K562 (cell line): ENCODE data around the gene CRIP1. TPM values are rescaled to one million over a fixed set of nuclear protein-coding genes. Genes with fewer than 3 reads are reported as not detected.
A peak's percentile ranks its signal among the peaks of the same experiment; 100 is the strongest.

Experiments
- ATAC-seq: fragments of 200-7000 bp; cut with Tn5 transposase; 3 replicates; pipeline ENCODE4 v1.9.1; 2020; ENCODE audit warnings: moderate library complexity
- BruUV-seq: library from RNA; stranded (reverse); fragments of 400-500 nt; replicated peaks from 2 replicates; lab custom pipeline; 2021; lab: Mats Ljungman, UMichigan
- CTCF ChIA-PET: fragments of 300-600 bp; formaldehyde crosslinking; extraction: SDS; loops from one replicate; lab custom pipeline; 2021; ENCODE audit warnings: low intra/inter-chr PET ratio; lab: Yijun Ruan, JAX
- POLR2A ChIA-PET: fragments of 300-600, 350-650 bp; sonication (Branson Sonifier 250); formaldehyde crosslinking; extraction: SDS; loops from one replicate; lab custom pipeline; 2021; ENCODE audit warnings: antibody characterized with exemption, inconsistent platforms; lab: Yijun Ruan, JAX
- DNase-seq, 4 experiments: peaks; one replicate each; pipeline versions ENCODE4 v3.0.0 to v3.0.0-alpha.2; 2011 to 2018; ENCODE audit warnings: low spot score in 3 of 4, mixed read lengths in 3 of 4; ENCODE audit errors: extremely low read depth in 1 of 4
- FAIRE-seq: peaks from 2 replicates; lab custom pipeline; 2011; peaks lifted over from hg19 to GRCh38; lab: Jason Lieb, UNC
- H2AFZ ChIP-seq: 2 replicates; pipeline ENCODE4 v1.6.0; 2011; ENCODE audit warnings: low read depth, low read length, control low read depth, inconsistent platforms
- H3K27ac ChIP-seq: fragments of 200-600 bp; 3 replicates; pipeline ENCODE4 v1.8.0; 2011; ENCODE audit warnings: low read depth, mild to moderate bottlenecking, control low read depth, inconsistent platforms, low read length, moderate library complexity, mixed read lengths; ENCODE audit errors: extremely low read depth
- H3K27me3 ChIP-seq, 2 experiments: fragments of 300-600 bp in 1 of 2; 2 replicates in 1 of 2; 3 replicates in 1 of 2; pipeline versions ENCODE4 v1.6.0 to v1.8.0; 2011; ENCODE audit warnings: inconsistent platforms in 2 of 2, low read length in 2 of 2, mild to moderate bottlenecking in 1 of 2, mixed read lengths in 1 of 2, moderate library complexity in 1 of 2; ENCODE audit not compliant: control insufficient read depth in 2 of 2, insufficient read depth in 2 of 2
- H3K36me3 ChIP-seq: fragments of 300-600 bp; 3 replicates; pipeline ENCODE4 v1.8.0; 2011; ENCODE audit warnings: mild to moderate bottlenecking, low read length, inconsistent platforms; ENCODE audit not compliant: control insufficient read depth, insufficient read depth
- H3K4me1 ChIP-seq, 2 experiments: fragments of 200-600 bp in 1 of 2; replicated peaks in 1 of 2; 2 replicates in 1 of 2; 3 replicates in 1 of 2; pipeline versions ENCODE4 v1.5.1 to v1.8.0; 2011; ENCODE audit warnings: inconsistent platforms in 2 of 2, low read length in 2 of 2, mild to moderate bottlenecking in 1 of 2, mixed read lengths in 1 of 2, moderate library complexity in 1 of 2; ENCODE audit not compliant: control insufficient read depth in 2 of 2, insufficient read depth in 2 of 2
- H3K4me2 ChIP-seq: 2 replicates; pipeline ENCODE4 v1.6.1; 2011; ENCODE audit warnings: low read length, control low read depth, inconsistent platforms, mixed read lengths; ENCODE audit not compliant: insufficient read depth
- H3K4me3 ChIP-seq: fragments of 200-600 bp; sonication (generic), shearing (Covaris generic); 2 replicates; pipeline ENCODE4 v1.5.1; 2016; ENCODE audit warnings: control low read depth, inconsistent platforms
- H3K79me2 ChIP-seq: fragments of 200-600 bp; 3 replicates; pipeline ENCODE4 v1.8.0; 2011; ENCODE audit warnings: low read length, inconsistent platforms; ENCODE audit not compliant: control insufficient read depth, insufficient read depth
- H3K9ac ChIP-seq, 2 experiments: 2 replicates each; pipeline versions ENCODE4 v1.6.0 to v1.6.1; 2011; ENCODE audit warnings: low read depth in 2 of 2, low read length in 2 of 2, control low read depth in 1 of 2, inconsistent platforms in 1 of 2, mild to moderate bottlenecking in 1 of 2, mixed read lengths in 1 of 2; ENCODE audit not compliant: insufficient read depth in 1 of 2
- H3K9me1 ChIP-seq: one replicate; pipeline ENCODE4 v1.6.0; 2011; ENCODE audit warnings: inconsistent platforms, mild to moderate bottlenecking, low read length, moderate library complexity; ENCODE audit not compliant: control insufficient read depth, insufficient read depth
- H3K9me3 ChIP-seq: replicated peaks from 2 replicates; pipeline ENCODE4 v1.5.1; 2011; ENCODE audit warnings: low read depth, low read length, inconsistent platforms; ENCODE audit not compliant: control insufficient read depth, insufficient read depth
- H4K20me1 ChIP-seq: replicated peaks from 2 replicates; pipeline ENCODE4 v1.6.1; 2011; ENCODE audit warnings: low read length, inconsistent platforms, mixed read lengths; ENCODE audit not compliant: control insufficient read depth, insufficient read depth
- ADNP ChIP-seq: fragments of 200-800 bp; sonication (Bioruptor generic); IDR thresholded peaks from 2 replicates; pipeline ENCODE4 v1.6.1; 2016; ENCODE audit warnings: missing genetic modification characterization, missing compliant biosample characterization
- CREB3 ChIP-seq: fragments of 450-650 bp; conservative IDR thresholded peaks from 2 replicates; pipeline ENCODE4 v1.6.1; 2016; ENCODE audit warnings: missing genetic modification characterization, low read depth, mild to moderate bottlenecking, missing compliant biosample characterization, moderate library complexity
- POLR2G ChIP-seq: fragments of 200-400 bp; formaldehyde crosslinking; IDR thresholded peaks from 2 replicates; pipeline ENCODE4 v1.6.1; 2017; ENCODE audit warnings: low read depth, mild to moderate bottlenecking, antibody characterized with exemption, low read length, moderate library complexity
- RBFOX2 ChIP-seq: fragments of 200-400 bp; formaldehyde crosslinking; IDR thresholded peaks from 2 replicates; pipeline ENCODE4 v1.6.1; 2017; ENCODE audit warnings: low read depth, mild to moderate bottlenecking, low read length, moderate library complexity
- WGBS: fragments of 100-300 bp; shearing (Covaris generic); methylation state at CpG from one replicate; pipeline ENCODE4 v1.1.6; 2016; ENCODE audit warnings: low coverage, mixed read lengths; ENCODE audit not compliant: insufficient coverage; ENCODE audit errors: missing lambda C conversion rate; 5-methylcytosine and 5-hydroxymethylcytosine counted together
- in situ Hi-C: fragments of 300-500 bp; cut with MboI; formaldehyde crosslinking; loops from 4 replicates; pipeline ENCODE4 v1.15.0; 2018; ENCODE audit warnings: inconsistent platforms, mixed read lengths
- intact Hi-C: fragments of 100-400 bp; cut with micrococcal nuclease; formaldehyde crosslinking; loops from 2 replicates; pipeline ENCODE4 v1.14.2; 2022
- polyA plus RNA-seq, 8 experiments: library from polyadenylated mRNA; depleted of rRNA in 4 of 8; stranded (reverse) in 5 of 8; unstranded in 3 of 8; fragments of >200 nt; fragmentation: Nextera tagmentation in 2 of 8; fragmentation: Illumina TruSeq in 1 of 8; extraction: Ambion mirVana in 2 of 8; extraction: Trizol in 1 of 8; gene quantifications; 2 replicates each; pipeline versions ENCODE4 v1.2.1 to v1.2.3, GENCODE V29; 2011 to 2014; ENCODE audit warnings: inconsistent platforms in 1 of 8, missing spikeins in 1 of 8
- total RNA-seq, 7 experiments: library from RNA; depleted of rRNA in 6 of 7; stranded (reverse); fragments of >200 nt in 6 of 7; fragmentation: Illumina TruSeq in 2 of 7; extraction: Trizol in 2 of 7; gene quantifications; 2 replicates each; pipeline versions ENCODE4 v1.2.1 to v1.2.3, GENCODE V29; 2011 to 2021; ENCODE audit warnings: low replicate concordance in 1 of 7

CRIP1 gene
- total and polyA plus RNA-seq, 9 of the 15 experiments (the other 6 are each of a cell fraction or from before 2014, with no cell fraction given) = 0.11 to 0.58 (median 0.14) TPM; not detected in 6

- no peak for ATAC-seq
- BruUV-seq = no TSS peak
- peaks cover 44% of the 10 kb centered on the region; the same call in 1 of the 3 replicates for H3K36me3 ChIP-seq
Measured at GRCh38 chr14:105436891-105437722, 49.6 kb upstream of the CRIP1 start.

GRCh38 chr14:105437723-105438500 is 48.8 kb upstream of the CRIP1 start:
- Histone ChIP-seq H3K4me3 (no peak overlapping the region), H3K4me1 (peaks cover 0 to 50% of the 10 kb centered on the region in 2 experiments; a peak in 2 of 5 replicates), H3K9me1 (no peaks in the 10 kb centered on the region), H3K36me3 (peaks cover 51% of the 10 kb centered on the region; the same call in 1 of the 3 replicates), H3K9ac (no peak overlapping the region; a peak in 1 of 4 replicates), H4K20me1 (peaks cover 8% of the 10 kb centered on the region; the same call in 1 of the 2 replicates), H3K79me2 (peaks cover 63% of the 10 kb centered on the region), H3K27me3 (no peaks in the 10 kb centered on the region), H3K9me3 (no peaks in the 10 kb centered on the region), H3K4me2 (no peak overlapping the region), H2AFZ (no peak overlapping the region), H3K27ac (no peak overlapping the region)
- CTCF ChIA-PET = no interaction called here
- no peak for DNase-seq
- 94% methylated on average over 9 of the region's 18 CpGs for WGBS
- intact Hi-C loops (no loop called here), in situ Hi-C loops (no loop called here)
- TF ChIP-seq CREB3 (tag) (no peak), RBFOX2 (0 out of 2 replicates have a peak, but pooled peaks have one; percentile 11)
- FAIRE-seq = no peak
- POLR2A ChIA-PET = interaction anchor here (0.5 to 0.7 kb wide), 2 partner anchors 19 to 44 kb away, joined by 3 read pairs; no protein-coding TSS in a partner anchor
- no peak for ATAC-seq
- BruUV-seq = no TSS peak

More at GRCh38 chr14:105436891-105437722, 49.6 kb upstream of the CRIP1 start:
- WGBS = 92% methylated on average over 16 of the region's 31 CpGs
- intact Hi-C loops (no loop called here), in situ Hi-C loops (no loop called here)
- CTCF ChIA-PET = no interaction called here
- Histone ChIP-seq H3K4me1 (peaks cover 0 to 50% of the 10 kb centered on the region in 2 experiments; a peak in 2 of 5 replicates), H3K9me1 (no peaks in the 10 kb centered on the region), H3K9me3 (no peaks in the 10 kb centered on the region)
- DNase-seq = no peak
- TF ChIP-seq POLR2G (0 out of 2 replicates have a peak, but pooled peaks have one; percentile 52), ADNP (no peak)
- TF ChIP-seq, all 486 proteins: peak for 1
- FAIRE-seq = no peak
- Histone ChIP-seq H3K4me3 (no peak overlapping the region), H2AFZ (no peak overlapping the region), H3K9ac (no peak overlapping the region), H3K27me3 (no peaks in the 10 kb centered on the region), H3K27ac (no peak overlapping the region), H3K4me2 (no peak overlapping the region), H3K79me2 (peaks cover 69% of the 10 kb centered on the region), H4K20me1 (peaks cover 8% of the 10 kb centered on the region; the same call in 1 of the 2 replicates)
- POLR2A ChIA-PET = interaction anchor here (0.7 kb wide), 1 partner anchor 20 kb away, joined by 3 read pairs; no protein-coding TSS in a partner anchor
